ENCODE results near the gene INO80B. TPM values are rescaled to one million over a fixed set of nuclear protein-coding genes. Genes with fewer than 3 reads are reported as not detected.
A peak's percentile ranks its signal among the peaks of the same experiment; 100 is the strongest.

Gene INO80B
- total RNA-seq, 1 donor from 2014 or later, result 8.7 TPM

DNA sequence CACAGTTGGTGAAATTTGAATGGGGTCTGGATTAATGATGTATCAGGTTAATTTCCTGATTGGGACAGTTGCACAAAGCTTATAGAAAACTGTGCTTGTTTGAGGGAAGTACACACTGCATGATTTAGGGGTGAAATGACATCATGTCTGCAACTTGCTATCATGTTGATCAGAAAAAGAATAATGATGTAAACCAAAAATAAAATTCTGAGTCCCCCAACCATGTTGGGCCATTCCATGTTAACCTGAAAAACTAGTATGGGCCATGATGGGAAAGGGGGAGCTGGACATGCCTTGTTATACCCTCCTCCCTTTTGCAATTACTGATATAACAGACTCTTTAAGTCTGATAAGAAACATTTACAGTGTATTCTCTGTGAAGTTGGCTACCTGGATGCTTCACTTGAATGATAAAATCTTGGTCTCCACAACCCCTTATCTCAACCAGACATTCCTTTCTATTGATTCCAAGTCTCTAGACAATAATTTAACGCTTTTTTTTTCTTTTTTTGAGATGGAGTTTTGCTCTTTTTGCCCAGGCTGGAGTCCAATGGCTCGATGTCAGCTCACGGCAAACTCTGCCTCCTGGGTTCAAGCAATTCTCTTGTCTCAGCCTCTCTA lies 4.2 kb upstream of the INO80B start:
- H3K4me2 ChIP-seq, result no peak overlapping the region
- peaks cover 4% of the 10 kb centered on the region for H3K27me3 ChIP-seq
- peaks cover 8% of the 10 kb centered on the region for H3K27me3 Mint-ChIP-seq (ENCODE audit: insufficient read depth, low read depth)
- H3K9me3 ChIP-seq (ENCODE audit: low read depth), result no peaks in the 10 kb centered on the region
- peaks cover 15% of the 10 kb centered on the region for H3K4me1 Mint-ChIP-seq
- no peak overlapping the region for H3K4me3 ChIP-seq
- no peak overlapping the region for H3K27ac Mint-ChIP-seq
- no peak overlapping the region for H3K9ac ChIP-seq
- H3K36me3 Mint-ChIP-seq, result no peaks in the 10 kb centered on the region
- no peaks in the 10 kb centered on the region for H3K9me3 Mint-ChIP-seq
- peaks cover 5% of the 10 kb centered on the region for H3F3A ChIP-seq (ENCODE audit: low read depth)
- H3K4me3 Mint-ChIP-seq, result no peak overlapping the region
- H3K4me1 ChIP-seq, result peaks cover 4% of the 10 kb centered on the region
- H3K27ac ChIP-seq, result no peak overlapping the region
- no peaks in the 10 kb centered on the region for H3K36me3 ChIP-seq
- H3K79me2 ChIP-seq (ENCODE audit: low read depth), result peaks cover 5% of the 10 kb centered on the region
- TF ChIP-seq, protein P1, sequence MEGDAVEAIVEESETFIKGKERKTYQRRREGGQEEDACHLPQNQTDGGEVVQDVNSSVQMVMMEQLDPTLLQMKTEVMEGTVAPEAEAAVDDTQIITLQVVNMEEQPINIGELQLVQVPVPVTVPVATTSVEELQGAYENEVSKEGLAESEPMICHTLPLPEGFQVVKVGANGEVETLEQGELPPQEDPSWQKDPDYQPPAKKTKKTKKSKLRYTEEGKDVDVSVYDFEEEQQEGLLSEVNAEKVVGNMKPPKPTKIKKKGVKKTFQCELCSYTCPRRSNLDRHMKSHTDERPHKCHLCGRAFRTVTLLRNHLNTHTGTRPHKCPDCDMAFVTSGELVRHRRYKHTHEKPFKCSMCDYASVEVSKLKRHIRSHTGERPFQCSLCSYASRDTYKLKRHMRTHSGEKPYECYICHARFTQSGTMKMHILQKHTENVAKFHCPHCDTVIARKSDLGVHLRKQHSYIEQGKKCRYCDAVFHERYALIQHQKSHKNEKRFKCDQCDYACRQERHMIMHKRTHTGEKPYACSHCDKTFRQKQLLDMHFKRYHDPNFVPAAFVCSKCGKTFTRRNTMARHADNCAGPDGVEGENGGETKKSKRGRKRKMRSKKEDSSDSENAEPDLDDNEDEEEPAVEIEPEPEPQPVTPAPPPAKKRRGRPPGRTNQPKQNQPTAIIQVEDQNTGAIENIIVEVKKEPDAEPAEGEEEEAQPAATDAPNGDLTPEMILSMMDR (IDR thresholded peaks at IDR 0.05), result no peak
- no peak for TF ChIP-seq EZH2phosphoT487 (IDR thresholded peaks at IDR 0.05)
- no peak for TF ChIP-seq EZH2 (IDR thresholded peaks at IDR 0.05)
- H2AFZ ChIP-seq (replicated peaks), result no peak overlapping the region
- DNase-seq (ENCODE audit: low spot score), result no peak
- no peaks in the 10 kb centered on the region for H4K20me1 ChIP-seq (ENCODE audit: low read depth)

DNA sequence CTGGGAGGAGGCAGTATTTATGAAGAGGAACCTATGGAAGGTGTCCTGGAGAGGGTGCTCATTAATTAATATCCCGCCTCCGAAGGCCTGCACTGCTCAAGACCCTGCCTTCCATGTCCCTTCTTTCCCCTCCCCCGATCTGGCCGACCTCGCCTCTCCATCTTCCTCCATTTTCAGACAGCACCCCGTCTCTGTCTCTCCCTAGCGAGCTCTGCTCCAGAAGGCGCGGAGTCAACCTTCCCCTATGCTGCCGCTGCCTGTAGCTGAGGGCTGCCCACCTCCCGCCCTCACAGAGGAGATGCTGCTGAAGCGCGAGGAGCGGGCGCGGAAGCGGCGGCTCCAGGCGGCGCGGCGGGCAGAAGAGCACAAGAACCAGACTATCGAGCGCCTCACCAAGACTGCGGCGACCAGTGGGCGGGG lies 2.3 kb downstream of the INO80B start:
- Histone ChIP-seq H3K27me3 (no peaks in the 10 kb centered on the region), H4K20me1 (ENCODE audit: low read depth) (no peaks in the 10 kb centered on the region), H3K36me3 (no peaks in the 10 kb centered on the region), H3K9ac (peak overlapping the region; percentile 10), H3K4me3 (peak overlapping the region; percentile 70), H3F3A (ENCODE audit: low read depth) (peaks cover 36% of the 10 kb centered on the region), H3K4me1 (peaks cover 19% of the 10 kb centered on the region), H3K9me3 (ENCODE audit: low read depth) (no peaks in the 10 kb centered on the region), H3K79me2 (ENCODE audit: low read depth) (peaks cover 27% of the 10 kb centered on the region), H2AFZ (replicated peaks) (peak overlapping the region; percentile 82), H3K4me2 (peak overlapping the region; percentile 86), H3K27ac (peak overlapping the region; percentile 95)
- H3K9me3 Mint-ChIP-seq, result no peaks in the 10 kb centered on the region
- peaks cover 42% of the 10 kb centered on the region for H3K4me1 Mint-ChIP-seq
- H3K27ac Mint-ChIP-seq, result no peak overlapping the region
- peaks cover 3% of the 10 kb centered on the region for H3K36me3 Mint-ChIP-seq
- no peak for DNase-seq (ENCODE audit: low spot score)
- peaks cover 22% of the 10 kb centered on the region for H3K27me3 Mint-ChIP-seq (ENCODE audit: insufficient read depth, low read depth)
- peak overlapping the region; percentile 97 for H3K4me3 Mint-ChIP-seq
- TF ChIP-seq, protein P1 (IDR thresholded peaks at IDR 0.05), result no peak
- TF ChIP-seq EZH2 (IDR thresholded peaks at IDR 0.05), result no peak
- TF ChIP-seq EZH2phosphoT487 (IDR thresholded peaks at IDR 0.05), result no peak

DNA sequence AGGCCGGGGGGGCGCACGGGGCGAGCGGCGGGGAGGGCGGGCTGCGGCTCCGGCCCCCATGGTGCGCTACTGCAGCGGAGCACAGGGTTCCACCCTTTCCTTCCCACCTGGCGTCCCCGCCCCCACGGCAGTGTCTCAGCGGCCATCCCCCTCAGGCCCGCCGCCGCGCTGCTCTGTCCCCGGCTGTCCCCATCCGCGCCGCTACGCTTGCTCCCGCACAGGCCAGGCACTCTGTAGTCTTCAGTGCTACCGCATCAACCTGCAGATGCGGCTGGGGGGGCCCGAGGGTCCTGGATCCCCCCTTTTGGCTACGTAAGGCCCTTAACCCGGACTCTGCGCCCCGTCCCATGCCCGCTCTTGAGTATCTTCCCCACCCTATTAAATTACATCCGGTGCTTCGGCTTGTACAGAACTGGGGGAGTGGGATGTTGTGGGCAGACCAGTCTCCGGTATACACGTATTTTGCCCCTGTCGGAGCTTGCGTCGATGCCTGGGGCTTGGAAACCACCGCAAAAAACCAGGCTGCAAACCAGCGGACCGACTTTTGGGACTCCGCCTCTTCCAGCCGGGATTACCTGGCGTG lies 2.8 kb downstream of the INO80B start:
- Histone ChIP-seq H3K27me3 (no peaks in the 10 kb centered on the region), H3K4me2 (peak overlapping the region; percentile 86), H2AFZ (replicated peaks) (peak overlapping the region; percentile 82), H3K4me1 (peaks cover 19% of the 10 kb centered on the region), H3K27ac (peak overlapping the region; percentile 95), H3K9ac (peak overlapping the region; percentile 59), H3F3A (ENCODE audit: low read depth) (peaks cover 39% of the 10 kb centered on the region), H3K9me3 (ENCODE audit: low read depth) (no peaks in the 10 kb centered on the region), H3K79me2 (ENCODE audit: low read depth) (peaks cover 27% of the 10 kb centered on the region), H3K36me3 (no peaks in the 10 kb centered on the region), H4K20me1 (ENCODE audit: low read depth) (no peaks in the 10 kb centered on the region), H3K4me3 (peak overlapping the region; percentile 70)
- peak overlapping the region; percentile 97 for H3K4me3 Mint-ChIP-seq
- H3K27ac Mint-ChIP-seq, result peak overlapping the region; percentile 47
- H3K36me3 Mint-ChIP-seq, result peaks cover 4% of the 10 kb centered on the region
- TF ChIP-seq EZH2 (IDR thresholded peaks at IDR 0.05) (no peak), EZH2phosphoT487 (IDR thresholded peaks at IDR 0.05) (no peak)
- TF ChIP-seq, protein P1 (IDR thresholded peaks at IDR 0.05), result no peak
- peaks cover 22% of the 10 kb centered on the region for H3K27me3 Mint-ChIP-seq (ENCODE audit: insufficient read depth, low read depth)
- DNase-seq (ENCODE audit: low spot score), result peak; percentile 86
- no peaks in the 10 kb centered on the region for H3K9me3 Mint-ChIP-seq
- peaks cover 42% of the 10 kb centered on the region for H3K4me1 Mint-ChIP-seq

All from neural progenitor cell (in vitro differentiated cells).